ENCODE data around the gene SSNA1. TPM values are rescaled to one million over a fixed set of nuclear protein-coding genes. Genes with fewer than 3 reads are reported as not detected.

The SSNA1 gene
- total RNA-seq, 1 donor from 2014 or later, result 57.6 TPM

- TF ChIP-seq CTCF (IDR thresholded peaks at IDR 0.05), result peak; percentile 40
- no peak for DNase-seq
- no peak overlapping the region for H3K4me3 ChIP-seq
- intact Hi-C loops (cut with DNase I), result no loop called here
- no peak for ATAC-seq
- peaks cover 44% of the 10 kb centered on the region for H3K36me3 ChIP-seq
- no peaks in the 10 kb centered on the region for H3K9me3 ChIP-seq
- peaks cover 9% of the 10 kb centered on the region for H3K27me3 ChIP-seq (ENCODE audit: low read depth)
- H3K27ac ChIP-seq, result no peak overlapping the region
- H3K4me1 ChIP-seq, result peaks cover 6% of the 10 kb centered on the region
Measured at GRCh38 chr9:137176302-137177182, 11.9 kb upstream of the SSNA1 start.

- Histone ChIP-seq H3K4me3 (no peak overlapping the region), H3K4me1 (peaks cover 6% of the 10 kb centered on the region), H3K9me3 (no peaks in the 10 kb centered on the region), H3K27me3 (ENCODE audit: low read depth) (no peaks in the 10 kb centered on the region), H3K36me3 (peaks cover 62% of the 10 kb centered on the region), H3K27ac (no peak overlapping the region)
- DNase-seq (no peak), ATAC-seq (no peak)
- intact Hi-C loops (cut with DNase I), result no loop called here
- no peak for TF ChIP-seq CTCF (IDR thresholded peaks at IDR 0.05)
Measured at GRCh38 chr9:137178201-137178938, 10.1 kb upstream of the SSNA1 start.

GRCh38 chr9:137178939-137179630 lies 9.4 kb upstream of the SSNA1 start:
- Histone ChIP-seq H3K4me3 (no peak overlapping the region), H3K9me3 (no peaks in the 10 kb centered on the region), H3K27me3 (ENCODE audit: low read depth) (no peaks in the 10 kb centered on the region), H3K36me3 (peaks cover 69% of the 10 kb centered on the region), H3K4me1 (peaks cover 6% of the 10 kb centered on the region), H3K27ac (no peak overlapping the region)
- ATAC-seq (no peak), DNase-seq (no peak)
- intact Hi-C loops (cut with DNase I), result no loop called here
- no peak for TF ChIP-seq CTCF (IDR thresholded peaks at IDR 0.05)

- intact Hi-C loops (cut with DNase I), result no loop called here
- TF ChIP-seq CTCF (IDR thresholded peaks at IDR 0.05), result no peak
- no peak for DNase-seq
- ATAC-seq, result no peak
- Histone ChIP-seq H3K36me3 (peaks cover 70% of the 10 kb centered on the region), H3K27ac (no peak overlapping the region), H3K4me3 (no peak overlapping the region), H3K4me1 (peaks cover 6% of the 10 kb centered on the region), H3K27me3 (ENCODE audit: low read depth) (no peaks in the 10 kb centered on the region), H3K9me3 (no peaks in the 10 kb centered on the region)
Measured at GRCh38 chr9:137179761-137180160, 8.7 kb upstream of the SSNA1 start.

GRCh38 chr9:137180491-137180890 lies 8.0 kb upstream of the SSNA1 start:
- DNase-seq (no peak), ATAC-seq (no peak)
- no peak for TF ChIP-seq CTCF (IDR thresholded peaks at IDR 0.05)
- no peak overlapping the region for H3K4me3 ChIP-seq
- no peak overlapping the region for H3K27ac ChIP-seq
- intact Hi-C loops (cut with DNase I), result no loop called here
- H3K36me3 ChIP-seq, result peaks cover 78% of the 10 kb centered on the region
- no peaks in the 10 kb centered on the region for H3K9me3 ChIP-seq
- peaks cover 7% of the 10 kb centered on the region for H3K4me1 ChIP-seq
- H3K27me3 ChIP-seq (ENCODE audit: low read depth), result no peaks in the 10 kb centered on the region

Data from lower lobe of right lung (tissue), 2 donors.